ENCODE measurements around the gene PITPNM2.
A peak's percentile ranks its signal among the peaks of the same experiment; 100 is the strongest.

The PITPNM2 gene

GRCh38 chr12:123150744-123151456 is at the start of gene PITPNM2:
TSS of gene PITPNM2 (minus strand) at chr12:123151090. CDS start at chr12:123034590, 116,500 bp downstream.
- FAIRE-seq: no peak

DNA sequence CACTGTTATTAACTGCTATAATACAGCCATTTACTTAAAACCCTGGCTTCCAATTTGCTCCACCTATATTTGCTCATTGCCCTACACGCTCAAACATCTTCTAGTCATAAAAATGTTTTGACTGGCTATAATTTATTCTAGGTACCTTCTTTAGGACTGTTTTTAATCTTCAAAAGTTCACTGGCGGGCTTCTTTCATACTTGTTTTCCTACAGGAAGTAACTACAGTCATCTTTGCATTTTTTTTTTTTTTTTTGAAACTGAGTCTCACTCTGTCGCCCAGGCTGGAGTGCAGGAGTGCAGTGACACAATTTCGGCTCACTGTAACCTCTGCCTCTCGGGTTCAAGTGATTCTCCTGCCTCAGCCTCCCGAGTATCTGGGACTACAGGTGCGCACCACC is 49.5 kb upstream of the PITPNM2 start:
- DNase-seq (ENCODE audit: extremely low spot score, insufficient read length, low read depth): no peak
- FAIRE-seq: no peak

More at GRCh38 chr12:123150744-123151456, at the start of gene PITPNM2:
- DNase-seq (ENCODE audit: extremely low spot score, insufficient read length, low read depth): peak; percentile 62

GRCh38 chr12:123199936-123200335 is 49.0 kb upstream of the PITPNM2 start:
- FAIRE-seq (no peak), DNase-seq (ENCODE audit: extremely low spot score, insufficient read length, low read depth) (no peak)

DNA sequence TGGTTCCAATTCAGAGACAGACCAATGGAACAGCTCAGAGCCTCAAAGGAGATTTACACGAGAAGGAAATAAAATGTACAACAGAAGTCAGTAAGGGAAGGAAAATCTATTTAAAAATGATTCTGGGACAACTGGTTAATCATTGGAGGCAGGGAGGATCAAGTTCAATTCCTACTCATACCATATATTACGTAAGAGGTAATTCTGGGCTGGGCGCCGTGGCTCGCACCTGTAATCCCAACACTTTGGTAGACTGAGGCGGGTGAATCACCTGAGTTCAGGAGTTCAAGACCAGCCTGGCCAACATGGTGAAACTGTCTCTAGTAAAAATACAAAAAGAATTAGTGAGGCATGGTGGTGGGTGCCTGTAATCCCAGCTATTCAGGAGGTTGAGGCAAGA is 36.7 kb upstream of the PITPNM2 start:
- FAIRE-seq: no peak

GRCh38 chr12:123180171-123180570 is 29.3 kb upstream of the PITPNM2 start:
- FAIRE-seq (no peak), DNase-seq (ENCODE audit: extremely low spot score, insufficient read length, low read depth) (no peak)

More for the DNA sequence above, 36.7 kb upstream of the PITPNM2 start:
- no peak for DNase-seq (ENCODE audit: extremely low spot score, insufficient read length, low read depth)

DNA sequence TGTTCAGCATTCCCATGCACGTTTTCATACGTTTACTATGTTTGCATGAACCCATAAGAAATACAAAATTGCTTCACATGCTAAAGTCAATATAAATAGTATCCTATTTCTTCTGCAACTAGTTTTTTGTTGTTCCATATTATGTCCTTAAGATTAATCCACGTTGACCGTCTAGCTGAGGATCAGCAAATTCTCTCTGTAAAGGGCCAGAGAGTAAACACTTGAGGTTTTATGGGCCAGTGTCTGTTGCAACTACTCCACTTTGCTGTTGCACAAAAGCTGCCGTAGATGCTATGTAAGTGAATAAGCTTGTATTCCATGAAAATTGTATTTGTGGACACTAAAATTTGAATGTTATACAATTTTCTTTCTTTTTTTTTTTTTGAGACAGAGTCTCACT is 21.1 kb upstream of the PITPNM2 start:
- DNase-seq (ENCODE audit: extremely low spot score, insufficient read length, low read depth) (no peak), FAIRE-seq (no peak)

DNA sequence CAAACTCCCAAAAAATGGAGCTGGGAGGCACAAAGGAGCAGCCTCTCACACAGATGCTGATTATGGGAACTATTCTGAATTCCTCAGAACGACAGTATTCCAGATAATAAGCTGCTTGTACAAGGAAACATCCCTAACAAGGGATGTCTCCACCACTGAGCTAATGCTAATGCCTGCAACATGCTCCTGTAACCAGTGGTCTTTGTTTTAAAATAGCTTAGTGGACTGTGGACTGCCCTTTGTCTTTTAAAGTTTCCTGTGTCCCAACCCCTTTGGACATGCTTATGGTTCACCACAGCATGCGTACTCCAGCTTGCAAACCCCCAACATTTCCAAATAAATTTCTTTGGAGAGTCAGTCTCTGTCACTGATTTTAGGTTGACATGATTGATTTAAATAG is 16.4 kb upstream of the PITPNM2 start:
- DNase-seq (ENCODE audit: extremely low spot score, insufficient read length, low read depth) (no peak), FAIRE-seq (no peak)

DNA sequence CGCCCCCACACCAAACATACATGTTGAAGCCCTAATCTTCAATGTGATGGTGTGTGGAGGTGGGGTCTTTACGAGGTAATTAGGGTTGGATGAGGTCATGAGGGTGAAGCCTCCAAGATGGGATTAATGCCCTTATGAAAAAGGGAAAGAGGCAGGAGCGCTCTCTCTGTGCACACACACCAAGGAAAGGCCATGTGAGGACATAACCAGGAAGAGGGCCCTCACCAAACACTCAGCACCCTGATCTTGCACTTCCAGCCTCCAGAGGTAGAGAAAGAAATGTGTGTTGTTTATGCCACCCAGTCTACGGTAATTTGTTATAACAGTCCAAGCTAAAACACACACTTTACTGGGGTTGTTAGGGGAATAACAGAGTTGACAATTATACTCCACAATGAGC is 14.6 kb upstream of the PITPNM2 start:
- FAIRE-seq (no peak), DNase-seq (ENCODE audit: extremely low spot score, insufficient read length, low read depth) (no peak)

DNA sequence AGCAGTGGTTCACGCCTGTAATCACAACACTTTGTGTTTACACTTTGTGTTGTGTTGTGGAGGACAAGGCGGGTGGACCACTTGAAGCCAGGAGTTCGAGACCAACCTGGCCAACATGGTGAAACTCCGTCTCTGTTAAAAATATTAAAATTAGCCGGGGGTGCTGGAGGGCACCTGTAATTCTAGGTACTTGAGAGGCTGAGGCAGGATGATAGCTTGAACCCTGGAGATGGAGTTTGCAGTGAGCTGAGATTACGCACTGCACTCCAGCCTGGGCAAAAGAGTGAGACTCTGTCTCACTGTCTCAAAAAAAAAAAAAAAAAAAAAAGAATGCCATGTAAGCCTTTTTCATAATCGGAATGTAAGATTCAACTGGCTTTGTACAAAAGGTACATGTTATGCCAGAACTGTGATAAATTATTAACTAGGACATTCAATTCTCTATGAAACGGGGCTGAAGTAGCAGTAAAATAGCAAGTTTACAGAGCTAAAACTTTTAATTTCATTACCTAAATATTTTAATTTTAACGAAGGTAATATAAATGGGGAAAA is 13.9 kb upstream of the PITPNM2 start:
- DNase-seq (ENCODE audit: extremely low spot score, insufficient read length, low read depth): no peak
- FAIRE-seq: no peak

GRCh38 chr12:123164222-123164621 is 13.3 kb upstream of the PITPNM2 start:
- no peak for DNase-seq (ENCODE audit: extremely low spot score, insufficient read length, low read depth)
- peak; percentile 65 for FAIRE-seq

GRCh38 chr12:123163227-123163626 is 12.3 kb upstream of the PITPNM2 start:
- DNase-seq (ENCODE audit: extremely low spot score, insufficient read length, low read depth) (no peak), FAIRE-seq (no peak)

- no peak for FAIRE-seq
- no peak for DNase-seq (ENCODE audit: extremely low spot score, insufficient read length, low read depth)
Measured at GRCh38 chr12:123160801-123161487, 10.1 kb upstream of the PITPNM2 start.

DNA sequence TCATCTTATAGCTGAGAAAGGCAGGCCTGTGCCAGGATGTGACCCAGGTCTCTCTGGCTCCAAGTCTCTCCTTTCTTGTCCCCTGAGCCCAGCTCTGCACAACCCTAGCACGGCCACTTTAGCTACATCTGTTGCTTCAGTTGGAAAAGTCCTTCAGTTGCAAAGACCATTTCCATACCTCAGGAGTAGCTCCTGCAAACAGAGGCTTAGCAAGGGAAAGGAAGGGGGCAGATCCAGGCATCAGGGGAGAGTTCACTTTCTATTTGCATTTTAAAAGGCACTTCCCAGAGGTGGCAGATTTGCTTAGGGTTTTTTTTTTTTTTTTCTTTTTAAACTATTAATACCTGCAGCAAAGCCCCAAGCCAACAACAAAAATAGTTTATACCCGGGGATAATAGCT is 3.0 kb upstream of the PITPNM2 start:
- no peak for FAIRE-seq
- DNase-seq (ENCODE audit: extremely low spot score, insufficient read length, low read depth): no peak

DNA sequence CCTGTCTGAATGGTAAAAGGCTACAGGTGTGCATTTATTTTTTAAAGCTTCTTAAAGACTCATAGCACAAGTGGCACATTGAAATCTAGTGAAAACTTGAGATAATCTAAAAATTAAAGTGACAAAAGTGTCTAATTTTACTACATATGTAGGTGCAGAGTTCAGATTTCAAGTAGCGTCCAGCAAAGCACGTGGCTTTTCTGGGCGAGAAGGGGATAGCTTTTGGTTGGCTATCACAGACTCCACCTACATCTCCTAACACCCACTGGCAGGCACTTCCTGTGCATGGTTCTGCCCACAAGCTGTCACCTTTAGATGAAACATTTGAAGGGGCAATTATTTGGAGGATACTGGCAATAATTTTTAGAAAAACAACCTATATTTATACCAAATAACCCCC is 1.9 kb upstream of the PITPNM2 start:
- DNase-seq (ENCODE audit: extremely low spot score, insufficient read length, low read depth) (no peak), FAIRE-seq (no peak)

DNA sequence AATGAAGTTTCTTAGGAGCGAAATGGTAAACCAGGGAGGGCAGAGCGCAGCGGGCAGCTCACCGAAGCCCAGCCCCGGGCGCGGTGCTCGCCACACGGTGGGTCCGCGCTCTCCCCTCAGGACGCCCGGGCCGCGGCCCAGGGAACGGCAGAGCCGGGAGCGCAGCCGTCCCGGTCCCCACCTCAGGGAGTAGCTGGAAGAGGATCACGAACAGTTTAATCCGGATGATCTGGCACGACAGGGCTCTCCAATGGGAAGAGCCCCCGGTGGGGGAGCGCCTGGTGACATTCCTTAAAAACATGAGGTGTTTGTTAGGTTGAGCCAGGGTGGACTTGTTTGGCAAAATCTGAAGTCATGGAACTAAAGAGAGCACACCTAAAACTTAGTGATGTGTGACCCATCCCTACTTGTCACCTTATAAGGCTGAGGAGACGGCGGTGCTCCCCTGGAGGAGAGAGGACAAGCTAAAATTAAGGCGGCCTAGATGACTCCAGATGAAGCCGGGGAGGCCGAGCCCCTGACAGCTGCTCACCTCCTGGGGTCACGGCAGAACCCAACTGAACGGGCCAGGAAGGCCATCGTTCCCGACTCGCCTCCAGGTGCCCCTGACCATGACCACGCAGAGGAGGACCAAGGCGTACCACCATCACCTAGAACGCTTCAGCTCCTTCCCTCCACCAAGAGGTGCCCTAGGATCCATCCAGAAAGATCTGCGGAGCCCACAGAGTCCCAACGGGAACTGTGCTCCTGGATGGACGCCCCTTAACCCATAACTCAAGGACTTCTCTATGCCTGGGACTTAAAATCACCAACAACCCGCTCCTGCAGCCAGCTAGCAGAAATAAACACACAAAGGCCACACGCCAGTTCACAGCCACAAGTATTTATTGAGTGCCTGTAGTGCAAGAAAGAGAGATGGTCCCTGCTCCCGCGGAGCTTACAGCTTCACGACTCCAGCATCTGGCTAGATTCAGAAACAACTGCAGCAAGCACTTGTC is 866 bp upstream of the PITPNM2 start:
- FAIRE-seq (no peak), DNase-seq (ENCODE audit: extremely low spot score, insufficient read length, low read depth) (no peak)

- FAIRE-seq (no peak), DNase-seq (ENCODE audit: extremely low spot score, insufficient read length, low read depth) (peak; percentile 20)
Measured at GRCh38 chr12:123150275-123150743, 581 bp downstream of the PITPNM2 start.

DNA sequence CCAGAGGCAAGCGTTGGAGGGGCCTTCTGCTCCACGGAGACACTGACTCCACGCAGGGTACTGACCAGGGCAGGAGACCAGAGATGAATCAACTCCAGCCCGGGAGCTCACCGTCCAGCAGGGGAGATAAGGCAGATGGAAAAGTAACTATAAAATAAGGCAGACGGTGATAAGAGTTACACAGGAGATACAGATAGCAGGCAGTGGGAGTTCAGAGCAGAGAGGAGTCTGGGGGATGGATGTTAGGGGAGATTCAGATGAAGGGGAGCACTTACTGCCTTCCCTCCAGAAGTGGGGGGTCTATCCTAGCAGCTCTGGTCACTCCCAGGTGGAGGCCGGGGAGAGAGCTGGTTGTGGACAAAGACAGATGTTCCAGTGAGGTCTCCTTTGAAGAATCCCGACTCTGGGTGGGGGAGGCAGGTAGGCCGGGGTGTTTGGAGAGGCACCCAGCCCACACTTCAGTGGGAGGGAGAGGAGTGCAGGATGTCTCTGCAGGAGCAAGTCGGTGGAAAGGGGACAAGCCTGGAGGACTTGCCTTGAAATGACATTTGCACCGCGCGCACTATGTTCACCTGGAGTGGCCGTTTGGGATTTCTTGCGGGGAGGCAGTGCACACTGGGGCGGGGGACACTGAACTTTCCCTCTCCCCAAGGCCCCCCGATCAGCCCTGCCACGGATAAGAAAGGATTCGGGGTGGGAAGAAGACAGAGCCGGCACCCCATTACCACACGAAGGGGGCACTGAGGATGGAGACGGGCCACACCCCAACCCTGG is 1.2 kb downstream of the PITPNM2 start:
- DNase-seq (ENCODE audit: extremely low spot score, insufficient read length, low read depth) (no peak), FAIRE-seq (no peak)

DNA sequence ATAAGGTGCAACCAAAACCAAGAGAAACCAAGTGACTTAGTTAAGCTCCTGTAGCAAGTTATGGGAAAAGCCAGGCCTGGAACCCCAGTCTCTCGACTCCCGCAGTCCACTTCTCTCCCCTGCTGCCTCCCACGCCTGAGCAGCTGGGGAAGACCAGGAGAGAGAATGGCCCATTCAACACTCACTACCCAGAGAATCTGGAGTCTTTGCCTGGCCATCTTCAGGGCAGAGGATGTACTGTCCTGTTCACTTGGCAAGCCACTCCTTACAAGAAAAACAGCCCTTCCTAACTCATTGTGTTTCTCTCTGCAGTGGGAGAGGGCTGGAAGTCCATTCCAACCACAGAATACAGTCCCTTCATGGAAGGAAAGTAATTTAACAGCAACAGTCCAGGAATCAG is 1.8 kb downstream of the PITPNM2 start:
- no peak for DNase-seq (ENCODE audit: extremely low spot score, insufficient read length, low read depth)
- FAIRE-seq: no peak

DNA sequence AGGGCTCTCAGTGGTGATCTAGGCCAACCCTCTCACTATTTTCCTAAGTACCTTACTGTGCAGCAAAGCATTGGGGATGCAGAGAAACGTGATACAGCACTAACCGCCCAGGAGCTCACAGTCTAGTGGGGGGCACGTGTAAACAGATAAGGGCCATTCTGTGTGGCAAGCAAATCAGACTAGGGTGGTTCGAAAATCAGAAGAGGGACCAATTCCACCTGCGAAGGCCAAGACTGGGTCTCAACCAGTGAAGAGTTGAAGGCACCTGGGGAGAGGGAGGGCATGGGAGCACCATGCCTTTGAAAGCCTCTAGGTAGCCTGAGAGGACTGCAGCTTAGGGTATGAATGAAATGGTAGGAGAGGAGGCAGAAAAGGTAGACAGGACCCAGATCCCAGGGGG is 2.2 kb downstream of the PITPNM2 start:
- FAIRE-seq: no peak
- DNase-seq (ENCODE audit: extremely low spot score, insufficient read length, low read depth): no peak
